Measurements from ENCODE around the gene TBCD.

Gene TBCD

GRCh38 chr17:82872591-82873520 lies 121.0 kb downstream of the TBCD start:
- no peak for DNase-seq

GRCh38 chr17:82873521-82873920 lies 121.7 kb downstream of the TBCD start:
- no peak for DNase-seq

- no peak for DNase-seq
Measured at GRCh38 chr17:82874011-82874835, 122.4 kb downstream of the TBCD start.

DNA sequence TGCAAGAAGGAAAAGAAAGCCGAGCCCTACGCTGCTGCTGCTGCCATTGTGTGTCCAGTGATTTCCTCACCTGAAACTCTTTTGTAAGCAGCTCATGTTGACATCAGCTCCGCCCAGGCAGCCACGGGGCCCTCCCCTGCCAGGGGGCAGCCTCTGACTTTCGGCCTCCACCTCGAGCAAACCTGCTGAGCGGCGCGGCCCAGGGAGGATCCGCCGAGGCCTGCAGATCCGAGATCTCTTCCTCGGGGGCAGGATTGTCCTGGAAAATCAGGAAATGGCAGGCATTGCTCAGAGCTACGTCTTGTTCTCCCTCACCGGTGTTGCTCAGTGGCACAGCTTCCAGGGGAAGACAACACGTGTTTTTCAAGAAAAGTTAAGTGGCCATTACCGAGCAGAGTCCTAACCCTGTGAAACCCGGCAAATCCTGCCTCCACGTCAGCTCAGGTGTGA lies 123.6 kb downstream of the TBCD start:
- no peak for DNase-seq

GRCh38 chr17:82876149-82876548 lies 124.3 kb downstream of the TBCD start:
- no peak for DNase-seq

GRCh38 chr17:82876602-82877379 lies 124.9 kb downstream of the TBCD start:
- peak; percentile 73 for DNase-seq

- peak; percentile 65 for DNase-seq
Measured at GRCh38 chr17:82878527-82878926, 126.7 kb downstream of the TBCD start.

DNA sequence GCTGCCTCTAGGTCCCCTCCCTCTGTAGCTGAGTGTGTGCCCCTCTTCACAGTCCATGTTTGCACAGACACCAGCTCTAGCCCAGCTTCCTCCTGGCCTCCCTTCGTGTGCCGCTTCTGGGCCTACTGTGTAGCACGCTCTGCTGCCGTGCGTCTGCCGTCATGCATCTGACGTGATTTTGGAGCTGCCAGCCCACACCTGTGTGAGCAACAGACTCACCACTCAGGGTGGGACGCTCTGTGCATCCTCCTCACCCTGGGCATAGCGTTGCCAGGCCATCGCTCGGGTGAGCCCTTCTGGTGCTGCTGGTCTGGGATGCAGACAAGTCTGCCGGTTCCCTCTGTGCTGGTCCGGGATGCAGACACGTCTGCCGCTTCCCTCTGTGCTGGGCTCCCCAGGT lies 127.4 kb downstream of the TBCD start:
- DNase-seq = no peak

DNA sequence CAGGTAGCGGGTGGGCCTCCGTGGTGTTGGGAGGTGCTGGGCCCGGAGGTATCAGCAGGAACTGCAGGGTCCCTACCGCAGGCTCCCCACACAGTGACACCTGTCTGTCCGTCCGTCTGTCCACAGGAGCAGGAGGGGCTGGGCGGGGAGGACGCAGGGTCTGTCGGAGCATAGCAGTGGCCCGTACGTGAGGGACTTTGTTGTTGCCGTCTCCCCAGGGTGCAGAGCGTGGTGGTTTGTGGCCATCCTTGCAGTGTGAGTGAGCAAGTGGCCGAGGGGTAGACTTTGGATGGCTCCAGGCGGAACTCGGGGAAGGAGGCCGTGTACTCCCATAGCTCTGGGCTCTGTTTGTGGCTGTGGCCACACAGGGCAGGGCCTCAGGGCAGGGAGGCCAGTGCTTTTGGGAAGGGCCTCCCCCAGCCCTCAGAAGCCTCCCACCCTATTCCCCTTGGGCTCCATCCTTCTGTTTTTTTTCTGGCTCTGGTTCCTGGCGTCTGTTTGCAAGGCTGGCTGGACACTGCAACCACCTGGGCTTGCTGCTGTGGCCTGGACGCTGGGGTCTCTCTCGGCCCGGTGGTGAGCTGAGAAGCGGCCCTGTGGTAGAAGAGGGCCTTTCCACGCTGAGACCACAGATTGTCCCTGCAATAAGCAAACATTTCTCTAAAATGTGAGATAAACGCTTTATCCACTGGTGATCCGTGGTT lies 128.9 kb downstream of the TBCD start:
- no peak for DNase-seq

DNA sequence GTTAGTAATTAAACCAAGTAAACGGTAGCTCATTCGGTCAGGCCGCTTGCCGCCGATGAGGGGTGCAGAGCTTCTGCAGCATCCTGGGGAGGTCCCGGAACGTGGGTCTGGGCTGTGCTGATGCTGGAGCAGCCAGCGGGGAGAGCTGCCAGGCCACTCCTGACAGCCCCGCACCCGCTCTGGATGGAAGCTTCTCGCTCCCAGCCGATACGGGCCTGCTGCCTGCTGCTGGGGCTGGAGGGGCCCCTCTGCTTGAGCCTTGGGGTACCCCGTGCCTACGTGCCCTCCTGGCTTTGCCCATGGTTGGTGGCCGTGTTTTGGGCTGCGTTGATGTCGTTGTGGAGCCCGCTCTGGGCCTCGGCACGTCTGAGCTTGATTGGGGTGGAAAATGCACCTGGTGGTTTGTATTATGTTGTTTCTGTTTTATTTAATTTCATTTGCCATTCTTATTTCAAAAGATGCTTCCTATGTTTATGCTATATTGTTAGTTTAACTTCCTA lies 129.5 kb downstream of the TBCD start:
- DNase-seq = no peak

GRCh38 chr17:82881900-82882714 lies 130.2 kb downstream of the TBCD start:
- no peak for DNase-seq

DNA sequence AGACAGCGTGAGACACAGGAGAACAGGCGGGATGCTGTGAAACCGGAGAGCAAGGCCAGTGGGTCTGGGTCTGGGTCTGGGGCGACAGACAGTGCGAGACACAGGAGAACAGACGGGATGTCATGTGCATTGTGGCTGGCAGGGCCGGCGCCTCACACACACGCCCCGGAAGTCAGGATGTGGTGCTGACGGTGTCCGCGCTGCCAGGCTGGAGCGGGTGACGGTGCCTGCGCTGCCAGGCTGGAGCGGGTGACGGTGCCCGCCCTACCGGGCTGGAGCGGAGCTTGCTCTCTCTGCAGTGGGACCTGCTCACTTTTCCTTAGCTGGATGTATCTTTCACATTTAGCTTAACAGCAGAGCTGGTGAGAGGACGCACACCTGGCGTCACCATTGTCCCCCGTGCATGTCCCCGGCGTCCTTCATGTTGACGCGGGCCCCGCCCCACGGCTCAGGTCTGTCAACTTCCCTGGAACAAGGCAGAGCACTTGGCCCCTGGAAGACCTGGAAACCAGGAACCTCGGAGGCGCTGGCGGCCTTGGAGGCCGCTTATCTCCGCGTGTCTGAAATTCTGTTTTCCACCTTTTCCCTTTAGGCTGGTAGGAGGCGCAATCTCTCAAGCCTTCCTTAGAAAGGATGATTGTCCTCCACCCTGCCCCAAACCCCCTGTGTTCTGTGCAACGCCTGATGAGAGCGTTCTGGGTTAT lies 131.0 kb downstream of the TBCD start:
- peak; percentile 40 for DNase-seq

DNA sequence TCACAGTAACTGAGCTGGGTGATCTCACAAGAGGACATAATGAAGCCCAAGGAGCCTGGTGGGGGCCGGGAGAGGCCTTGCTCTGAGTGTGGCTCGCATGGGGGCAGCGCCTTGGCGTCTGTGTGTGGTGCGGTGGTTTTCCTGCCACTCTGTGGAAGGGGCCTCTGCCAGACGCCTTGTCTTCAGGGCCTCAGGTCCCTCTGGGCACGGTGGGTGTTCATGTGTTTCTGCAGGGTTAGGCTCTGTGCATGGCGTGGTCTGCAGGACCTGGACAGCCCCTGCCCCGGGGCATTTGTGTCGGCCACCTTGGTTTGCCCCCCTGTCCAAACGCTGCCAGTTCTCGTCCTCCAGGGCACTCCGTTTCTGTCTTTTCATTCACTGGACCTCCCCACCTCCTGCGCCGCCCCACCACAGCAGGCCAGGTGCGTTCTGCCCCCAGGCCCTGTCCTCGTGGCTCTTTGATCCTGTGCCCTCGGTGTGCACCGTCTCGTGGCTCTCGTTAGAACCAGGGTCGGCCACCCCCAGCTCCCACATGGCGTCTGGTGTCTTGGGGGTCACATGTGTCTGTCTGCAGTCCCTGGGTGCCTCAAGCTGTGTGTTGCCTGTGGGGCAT lies 131.7 kb downstream of the TBCD start:
- peak; percentile 55 for DNase-seq

- DNase-seq = peak; percentile 54
Measured at GRCh38 chr17:82884341-82884969, 132.6 kb downstream of the TBCD start.

GRCh38 chr17:82884970-82885353 lies 133.1 kb downstream of the TBCD start:
- DNase-seq = no peak

DNA sequence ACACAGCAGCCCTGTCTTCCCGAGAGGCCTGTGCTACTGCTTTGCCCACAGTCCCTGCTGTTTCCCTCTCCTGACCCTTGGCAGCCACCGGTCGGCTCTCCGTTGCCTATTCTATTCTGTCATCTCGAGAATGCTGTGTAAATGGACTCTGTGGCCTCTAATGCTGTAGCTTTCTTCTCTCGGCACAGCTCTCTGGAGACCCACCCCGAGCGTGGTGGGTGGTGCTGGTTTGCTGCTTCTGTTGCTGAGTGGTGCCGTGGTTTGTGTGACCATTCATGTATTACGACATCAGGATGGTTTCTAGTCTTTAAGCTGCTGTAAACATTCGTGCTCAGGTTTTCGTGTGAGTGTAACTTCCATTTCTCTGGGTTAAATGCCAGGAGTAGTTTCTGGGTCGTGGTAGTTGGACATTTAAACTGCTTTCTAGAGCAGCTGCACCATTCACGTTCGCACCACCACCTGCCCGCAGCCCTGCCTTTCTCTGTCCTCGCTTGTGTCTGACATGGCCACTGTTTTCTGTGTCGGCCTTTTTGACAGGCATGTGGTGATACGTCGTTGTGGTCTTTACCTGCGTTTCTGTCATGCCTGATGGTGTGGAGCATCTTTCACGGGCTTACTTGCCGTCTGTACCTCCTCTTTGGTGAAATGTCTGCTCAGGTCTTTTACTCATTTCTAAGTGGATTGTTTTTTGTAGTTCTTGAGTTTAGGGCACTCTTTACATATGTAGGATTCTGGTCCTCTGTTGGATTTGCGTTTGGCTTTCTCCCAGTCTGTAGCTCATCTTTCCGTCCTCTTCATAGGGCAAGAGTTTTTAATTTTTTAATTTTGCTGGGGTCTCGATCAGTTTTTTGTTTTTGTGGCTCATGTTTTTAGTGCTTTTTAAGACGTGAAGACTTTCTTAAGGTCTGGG lies 135.6 kb downstream of the TBCD start:
- DNase-seq = peak; percentile 67

DNA sequence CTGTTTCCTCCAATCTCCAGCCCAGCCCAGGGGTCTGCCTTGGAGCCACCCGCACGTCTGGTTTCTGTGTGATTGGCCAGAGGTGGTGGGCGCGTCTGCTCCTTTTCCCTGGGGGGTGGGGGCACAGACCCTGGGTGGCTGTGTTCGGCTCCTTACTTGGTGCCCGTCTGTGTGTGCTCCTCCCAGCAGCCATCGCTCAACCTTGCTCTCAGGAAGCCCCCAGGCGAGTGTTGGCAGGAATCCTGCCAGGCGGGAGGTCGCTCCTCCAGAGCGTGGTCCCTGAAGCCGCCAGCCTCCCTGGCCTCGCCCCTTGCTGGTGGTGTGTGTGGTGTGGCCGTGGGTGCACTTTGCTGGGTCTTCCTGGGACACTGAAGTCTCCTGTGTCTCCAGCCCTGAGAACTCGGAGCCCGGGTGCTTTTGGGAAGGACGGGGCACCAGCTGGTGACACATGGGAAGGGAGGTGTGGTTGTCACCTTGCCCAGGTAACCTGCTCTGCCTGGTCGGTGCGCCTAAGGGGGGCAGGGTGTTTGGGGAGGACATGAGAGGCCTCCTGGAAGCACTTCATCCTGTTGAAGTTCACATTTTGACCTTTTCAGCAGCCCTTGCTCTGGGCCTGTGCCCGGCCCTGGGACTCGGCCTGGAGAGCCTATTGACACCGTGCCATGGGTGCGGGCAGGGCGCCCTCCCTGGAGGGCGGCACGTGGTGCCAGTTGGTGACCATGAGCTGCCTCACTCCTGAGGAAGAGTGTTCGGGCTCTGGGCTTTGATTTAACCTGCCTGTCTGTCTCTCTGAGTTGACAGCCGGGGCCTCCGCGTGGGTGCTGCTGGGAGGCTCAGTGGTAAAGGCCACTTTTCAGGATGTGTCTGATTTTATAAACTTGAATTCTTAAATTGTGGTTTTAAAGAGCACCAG lies 137.0 kb downstream of the TBCD start:
- DNase-seq = peak; percentile 62
